Measurements from ENCODE around the gene ATL3. TPM values are rescaled to one million over a fixed set of nuclear protein-coding genes. Genes with fewer than 3 reads are reported as not detected.

ATL3 gene
- total and polyA plus RNA-seq, 2 of the 13 experiments (the other 11 are each of a cell fraction or from before 2014, with no cell fraction given) = not detected

DNA sequence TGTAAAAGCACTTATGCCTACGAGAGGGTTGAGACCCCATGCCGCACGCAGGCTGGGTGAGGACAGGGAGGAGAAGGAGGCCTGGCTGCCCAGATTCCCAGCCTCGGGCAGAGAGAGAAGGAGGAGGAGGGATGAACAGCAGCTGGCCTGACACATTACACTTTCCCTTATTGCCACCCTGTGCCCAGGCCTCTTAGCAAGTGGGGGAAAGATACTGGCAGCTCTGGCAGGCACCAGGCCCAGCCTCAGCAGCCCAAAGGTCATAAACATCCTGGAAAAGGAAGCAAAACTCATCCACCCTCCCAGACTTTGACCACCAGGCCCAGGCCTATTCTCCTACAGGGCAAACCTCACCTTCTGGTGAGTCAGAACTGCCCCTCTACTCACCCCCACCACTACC, 61.6 kb downstream of the ATL3 start (continued):
- TF ChIP-seq, protein P1, sequence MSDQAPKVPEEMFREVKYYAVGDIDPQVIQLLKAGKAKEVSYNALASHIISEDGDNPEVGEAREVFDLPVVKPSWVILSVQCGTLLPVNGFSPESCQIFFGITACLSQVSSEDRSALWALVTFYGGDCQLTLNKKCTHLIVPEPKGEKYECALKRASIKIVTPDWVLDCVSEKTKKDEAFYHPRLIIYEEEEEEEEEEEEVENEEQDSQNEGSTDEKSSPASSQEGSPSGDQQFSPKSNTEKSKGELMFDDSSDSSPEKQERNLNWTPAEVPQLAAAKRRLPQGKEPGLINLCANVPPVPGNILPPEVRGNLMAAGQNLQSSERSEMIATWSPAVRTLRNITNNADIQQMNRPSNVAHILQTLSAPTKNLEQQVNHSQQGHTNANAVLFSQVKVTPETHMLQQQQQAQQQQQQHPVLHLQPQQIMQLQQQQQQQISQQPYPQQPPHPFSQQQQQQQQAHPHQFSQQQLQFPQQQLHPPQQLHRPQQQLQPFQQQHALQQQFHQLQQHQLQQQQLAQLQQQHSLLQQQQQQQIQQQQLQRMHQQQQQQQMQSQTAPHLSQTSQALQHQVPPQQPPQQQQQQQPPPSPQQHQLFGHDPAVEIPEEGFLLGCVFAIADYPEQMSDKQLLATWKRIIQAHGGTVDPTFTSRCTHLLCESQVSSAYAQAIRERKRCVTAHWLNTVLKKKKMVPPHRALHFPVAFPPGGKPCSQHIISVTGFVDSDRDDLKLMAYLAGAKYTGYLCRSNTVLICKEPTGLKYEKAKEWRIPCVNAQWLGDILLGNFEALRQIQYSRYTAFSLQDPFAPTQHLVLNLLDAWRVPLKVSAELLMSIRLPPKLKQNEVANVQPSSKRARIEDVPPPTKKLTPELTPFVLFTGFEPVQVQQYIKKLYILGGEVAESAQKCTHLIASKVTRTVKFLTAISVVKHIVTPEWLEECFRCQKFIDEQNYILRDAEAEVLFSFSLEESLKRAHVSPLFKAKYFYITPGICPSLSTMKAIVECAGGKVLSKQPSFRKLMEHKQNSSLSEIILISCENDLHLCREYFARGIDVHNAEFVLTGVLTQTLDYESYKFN (CRISPR knock-in tag; conservative IDR thresholded peaks at IDR 0.05) = peak; percentile 40; the same call in 1 of the 2 replicates
- TF ChIP-seq PPARG (CRISPR knock-in tag; conservative IDR thresholded peaks at IDR 0.05) = 0 out of 2 replicates have a peak, but pooled peaks have one; percentile 38
- TF ChIP-seq ETV5 (CRISPR knock-in tag; IDR thresholded peaks at IDR 0.05; ENCODE audit: borderline replicate concordance) = peak; percentile 40; the same call in 1 of the 2 replicates
- 0 out of 2 replicates have a peak, but pooled peaks have one; percentile 24 for TF ChIP-seq RXRA (CRISPR knock-in tag; IDR thresholded peaks at IDR 0.05)
- no peak for TF ChIP-seq RFX5 (IDR thresholded peaks at IDR 0.05; ENCODE audit: low read depth, low read length)
- TF ChIP-seq, protein P2, sequence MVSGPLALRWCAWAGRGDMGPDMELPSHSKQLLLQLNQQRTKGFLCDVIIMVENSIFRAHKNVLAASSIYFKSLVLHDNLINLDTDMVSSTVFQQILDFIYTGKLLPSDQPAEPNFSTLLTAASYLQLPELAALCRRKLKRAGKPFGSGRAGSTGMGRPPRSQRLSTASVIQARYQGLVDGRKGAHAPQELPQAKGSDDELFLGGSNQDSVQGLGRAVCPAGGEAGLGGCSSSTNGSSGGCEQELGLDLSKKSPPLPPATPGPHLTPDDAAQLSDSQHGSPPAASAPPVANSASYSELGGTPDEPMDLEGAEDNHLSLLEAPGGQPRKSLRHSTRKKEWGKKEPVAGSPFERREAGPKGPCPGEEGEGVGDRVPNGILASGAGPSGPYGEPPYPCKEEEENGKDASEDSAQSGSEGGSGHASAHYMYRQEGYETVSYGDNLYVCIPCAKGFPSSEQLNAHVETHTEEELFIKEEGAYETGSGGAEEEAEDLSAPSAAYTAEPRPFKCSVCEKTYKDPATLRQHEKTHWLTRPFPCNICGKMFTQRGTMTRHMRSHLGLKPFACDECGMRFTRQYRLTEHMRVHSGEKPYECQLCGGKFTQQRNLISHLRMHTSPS (CRISPR knock-in tag; IDR thresholded peaks at IDR 0.05; ENCODE audit: low read depth) = peak; percentile 90
- no peak for TF ChIP-seq MTF1 (CRISPR knock-in tag; IDR thresholded peaks at IDR 0.05)
- TF ChIP-seq, protein P3, sequence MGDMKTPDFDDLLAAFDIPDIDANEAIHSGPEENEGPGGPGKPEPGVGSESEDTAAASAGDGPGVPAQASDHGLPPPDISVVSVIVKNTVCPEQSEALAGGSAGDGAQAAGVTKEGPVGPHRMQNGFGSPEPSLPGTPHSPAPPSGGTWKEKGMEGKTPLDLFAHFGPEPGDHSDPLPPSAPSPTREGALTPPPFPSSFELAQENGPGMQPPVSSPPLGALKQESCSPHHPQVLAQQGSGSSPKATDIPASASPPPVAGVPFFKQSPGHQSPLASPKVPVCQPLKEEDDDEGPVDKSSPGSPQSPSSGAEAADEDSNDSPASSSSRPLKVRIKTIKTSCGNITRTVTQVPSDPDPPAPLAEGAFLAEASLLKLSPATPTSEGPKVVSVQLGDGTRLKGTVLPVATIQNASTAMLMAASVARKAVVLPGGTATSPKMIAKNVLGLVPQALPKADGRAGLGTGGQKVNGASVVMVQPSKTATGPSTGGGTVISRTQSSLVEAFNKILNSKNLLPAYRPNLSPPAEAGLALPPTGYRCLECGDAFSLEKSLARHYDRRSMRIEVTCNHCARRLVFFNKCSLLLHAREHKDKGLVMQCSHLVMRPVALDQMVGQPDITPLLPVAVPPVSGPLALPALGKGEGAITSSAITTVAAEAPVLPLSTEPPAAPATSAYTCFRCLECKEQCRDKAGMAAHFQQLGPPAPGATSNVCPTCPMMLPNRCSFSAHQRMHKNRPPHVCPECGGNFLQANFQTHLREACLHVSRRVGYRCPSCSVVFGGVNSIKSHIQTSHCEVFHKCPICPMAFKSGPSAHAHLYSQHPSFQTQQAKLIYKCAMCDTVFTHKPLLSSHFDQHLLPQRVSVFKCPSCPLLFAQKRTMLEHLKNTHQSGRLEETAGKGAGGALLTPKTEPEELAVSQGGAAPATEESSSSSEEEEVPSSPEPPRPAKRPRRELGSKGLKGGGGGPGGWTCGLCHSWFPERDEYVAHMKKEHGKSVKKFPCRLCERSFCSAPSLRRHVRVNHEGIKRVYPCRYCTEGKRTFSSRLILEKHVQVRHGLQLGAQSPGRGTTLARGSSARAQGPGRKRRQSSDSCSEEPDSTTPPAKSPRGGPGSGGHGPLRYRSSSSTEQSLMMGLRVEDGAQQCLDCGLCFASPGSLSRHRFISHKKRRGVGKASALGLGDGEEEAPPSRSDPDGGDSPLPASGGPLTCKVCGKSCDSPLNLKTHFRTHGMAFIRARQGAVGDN (CRISPR knock-in tag; IDR thresholded peaks at IDR 0.05) = peak; percentile 63
- TF ChIP-seq HNRNPL (IDR thresholded peaks at IDR 0.05; ENCODE audit: low read depth, low read length) = peak; percentile 83
- no peak for TF ChIP-seq ZNF496 (CRISPR knock-in tag; IDR thresholded peaks at IDR 0.05; ENCODE audit: insufficient replicate concordance)
- TF ChIP-seq, protein P4, sequence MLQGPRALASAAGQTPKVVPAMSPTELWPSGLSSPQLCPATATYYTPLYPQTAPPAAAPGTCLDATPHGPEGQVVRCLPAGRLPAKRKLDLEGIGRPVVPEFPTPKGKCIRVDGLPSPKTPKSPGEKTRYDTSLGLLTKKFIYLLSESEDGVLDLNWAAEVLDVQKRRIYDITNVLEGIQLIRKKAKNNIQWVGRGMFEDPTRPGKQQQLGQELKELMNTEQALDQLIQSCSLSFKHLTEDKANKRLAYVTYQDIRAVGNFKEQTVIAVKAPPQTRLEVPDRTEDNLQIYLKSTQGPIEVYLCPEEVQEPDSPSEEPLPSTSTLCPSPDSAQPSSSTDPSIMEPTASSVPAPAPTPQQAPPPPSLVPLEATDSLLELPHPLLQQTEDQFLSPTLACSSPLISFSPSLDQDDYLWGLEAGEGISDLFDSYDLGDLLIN (CRISPR knock-in tag; IDR thresholded peaks at IDR 0.05; ENCODE audit: borderline replicate concordance) = no peak
- TF ChIP-seq MED1 (CRISPR knock-in tag; IDR thresholded peaks at IDR 0.05) = peak; percentile 44; the same call in 1 of the 2 replicates
- TF ChIP-seq NR2F6 (IDR thresholded peaks at IDR 0.05) = no peak
- peak; percentile 14; the same call in 1 of the 2 replicates for TF ChIP-seq NR2F6 (CRISPR knock-in tag; IDR thresholded peaks at IDR 0.05)
- TF ChIP-seq, protein P5, sequence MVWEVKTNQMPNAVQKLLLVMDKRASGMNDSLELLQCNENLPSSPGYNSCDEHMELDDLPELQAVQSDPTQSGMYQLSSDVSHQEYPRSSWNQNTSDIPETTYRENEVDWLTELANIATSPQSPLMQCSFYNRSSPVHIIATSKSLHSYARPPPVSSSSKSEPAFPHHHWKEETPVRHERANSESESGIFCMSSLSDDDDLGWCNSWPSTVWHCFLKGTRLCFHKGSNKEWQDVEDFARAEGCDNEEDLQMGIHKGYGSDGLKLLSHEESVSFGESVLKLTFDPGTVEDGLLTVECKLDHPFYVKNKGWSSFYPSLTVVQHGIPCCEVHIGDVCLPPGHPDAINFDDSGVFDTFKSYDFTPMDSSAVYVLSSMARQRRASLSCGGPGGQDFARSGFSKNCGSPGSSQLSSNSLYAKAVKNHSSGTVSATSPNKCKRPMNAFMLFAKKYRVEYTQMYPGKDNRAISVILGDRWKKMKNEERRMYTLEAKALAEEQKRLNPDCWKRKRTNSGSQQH (CRISPR knock-in tag; IDR thresholded peaks at IDR 0.05; ENCODE audit: low read depth) = no peak
- 0 out of 2 replicates have a peak, but pooled peaks have one; percentile 34 for TF ChIP-seq RXRB (CRISPR knock-in tag; IDR thresholded peaks at IDR 0.05; ENCODE audit: borderline replicate concordance)
- no peak for TF ChIP-seq ELF3 (CRISPR knock-in tag; IDR thresholded peaks at IDR 0.05)
- no peak for TF ChIP-seq TOPORS (CRISPR knock-in tag; IDR thresholded peaks at IDR 0.05)
- TF ChIP-seq SALL1 (CRISPR knock-in tag; IDR thresholded peaks at IDR 0.05) = peak; percentile 37; the same call in 1 of the 2 replicates

All from HepG2 (cell line).